Neural cell (in vitro differentiated cells): ENCODE measurements around the gene SAMD1.

Source experiments
- CTCF ChIP-seq: fragments of 450-650 bp; IDR thresholded peaks from 2 replicates; pipeline ENCODE4 v1.5.1; 2014; ENCODE audit warnings: antibody characterized with exemption, mild to moderate bottlenecking, moderate library complexity; ENCODE audit not compliant: poor library complexity, severe bottlenecking
- EP300 ChIP-seq: fragments of 450-650 bp; conservative IDR thresholded peaks from 2 replicates; pipeline ENCODE4 v1.6.1; 2014; ENCODE audit warnings: antibody characterized with exemption, mild to moderate bottlenecking, moderate library complexity; ENCODE audit not compliant: poor library complexity, severe bottlenecking
- EZH2 ChIP-seq: fragments of 200-600, 300-800 bp; shearing (Covaris generic), sonication (generic); IDR thresholded peaks from 2 replicates; pipeline ENCODE4 v1.6.1; 2014; ENCODE audit warnings: antibody characterized with exemption, low read length, borderline replicate concordance, mild to moderate bottlenecking; ENCODE audit not compliant: insufficient read depth, poor library complexity, severe bottlenecking
- MXI1 ChIP-seq: fragments of 450-650 bp; conservative IDR thresholded peaks from 2 replicates; pipeline ENCODE4 v1.6.1; 2014; ENCODE audit warnings: antibody characterized with exemption, mild to moderate bottlenecking; ENCODE audit not compliant: poor library complexity, severe bottlenecking
- POLR2AphosphoS5 ChIP-seq: IDR thresholded peaks from 2 replicates; pipeline ENCODE4 v1.6.1; 2012
- RAD21 ChIP-seq: fragments of 450-650 bp; conservative IDR thresholded peaks from 2 replicates; pipeline ENCODE4 v1.6.1; 2014; ENCODE audit warnings: antibody characterized with exemption, mild to moderate bottlenecking, moderate library complexity
- REST ChIP-seq: IDR thresholded peaks from 2 replicates; pipeline ENCODE4 v1.6.1; 2012; ENCODE audit warnings: borderline replicate concordance
- SMC3 ChIP-seq: fragments of 450-650 bp; conservative IDR thresholded peaks from 2 replicates; pipeline ENCODE4 v1.6.1; 2014; ENCODE audit warnings: antibody characterized with exemption, mild to moderate bottlenecking, moderate library complexity; ENCODE audit not compliant: poor library complexity
- TAF1 ChIP-seq: IDR thresholded peaks from 2 replicates; pipeline ENCODE4 v1.6.1; 2012; ENCODE audit warnings: low read depth

GRCh38 chr19:14116525-14116917 lies 26.0 kb upstream of the SAMD1 start:
- no peak for TF ChIP-seq CTCF
- no peak for TF ChIP-seq EZH2
- no peak for TF ChIP-seq REST
- TF ChIP-seq TAF1: no peak
- TF ChIP-seq POLR2AphosphoS5: no peak
- TF ChIP-seq EP300: no peak
- TF ChIP-seq RAD21: no peak
- TF ChIP-seq MXI1: no peak
- no peak for TF ChIP-seq SMC3
